Measurements from ENCODE around the gene GLRA2.

The GLRA2 gene

GRCh38 chrX:14616301-14616700 lies 87.0 kb downstream of the GLRA2 start:
- no peak overlapping the region for H3K4me3 ChIP-seq (ENCODE audit: low read depth, low read length)
- TF ChIP-seq CTCF (IDR thresholded peaks at IDR 0.05; ENCODE audit: control insufficient read depth, extremely low read depth, insufficient read depth) = no peak
- no peak for DNase-seq (ENCODE audit: low read depth)

GRCh38 chrX:14616836-14617235 lies 87.5 kb downstream of the GLRA2 start:
- no peak for TF ChIP-seq CTCF (IDR thresholded peaks at IDR 0.05; ENCODE audit: control insufficient read depth, extremely low read depth, insufficient read depth)
- no peak for DNase-seq (ENCODE audit: low read depth)
- no peak overlapping the region for H3K4me3 ChIP-seq (ENCODE audit: low read depth, low read length)

GRCh38 chrX:14618177-14618965 lies 89.0 kb downstream of the GLRA2 start:
- DNase-seq (ENCODE audit: low read depth) = no peak
- no peak overlapping the region for H3K4me3 ChIP-seq (ENCODE audit: low read depth, low read length)
- no peak for TF ChIP-seq CTCF (IDR thresholded peaks at IDR 0.05; ENCODE audit: control insufficient read depth, extremely low read depth, insufficient read depth)

- no peak for DNase-seq (ENCODE audit: low read depth)
- no peak overlapping the region for H3K4me3 ChIP-seq (ENCODE audit: low read depth, low read length)
- no peak for TF ChIP-seq CTCF (IDR thresholded peaks at IDR 0.05; ENCODE audit: control insufficient read depth, extremely low read depth, insufficient read depth)
Observed at GRCh38 chrX:14630733-14631132, 101.4 kb downstream of the GLRA2 start.

GRCh38 chrX:14641681-14642655 lies 112.6 kb downstream of the GLRA2 start:
- no peak for TF ChIP-seq CTCF (IDR thresholded peaks at IDR 0.05; ENCODE audit: control insufficient read depth, extremely low read depth, insufficient read depth)
- no peak for DNase-seq (ENCODE audit: low read depth)
- no peak overlapping the region for H3K4me3 ChIP-seq (ENCODE audit: low read depth, low read length)

GRCh38 chrX:14660970-14661369 lies 131.6 kb downstream of the GLRA2 start:
- H3K4me3 ChIP-seq (ENCODE audit: low read depth, low read length) = no peak overlapping the region
- no peak for TF ChIP-seq CTCF (IDR thresholded peaks at IDR 0.05; ENCODE audit: control insufficient read depth, extremely low read depth, insufficient read depth)

More at GRCh38 chrX:14660970-14661369, 131.6 kb downstream of the GLRA2 start:
- no peak for DNase-seq (ENCODE audit: low read depth)

Measured in LNCaP clone FGC (cell line).